Spleen (tissue), 7 donors: ENCODE data around the gene RNF169.
A peak's percentile ranks its signal among the peaks of the same experiment; 100 is the strongest.

Source experiments
- CTCF ChIP-seq, 11 experiments: fragments of 200-600 bp in 7 of 11; fragments of 450-650 bp in 4 of 11; sonication (generic) in 4 of 11; IDR thresholded peaks in 8 of 11; conservative IDR thresholded peaks in 3 of 11; 1 replicate in 7 of 11; 2 replicates in 4 of 11; pipeline versions ENCODE4 v1.4.0 to v1.8.0; 2016 to 2021; ENCODE audit warnings: antibody characterized with exemption in 11 of 11, inconsistent platforms in 4 of 11, mild to moderate bottlenecking in 1 of 11
- POLR2A ChIP-seq, 3 donors: fragments of 450-650 bp; IDR thresholded peaks; one replicate each; pipeline ENCODE4 v1.5.1; 2017; ENCODE audit warnings: antibody characterized with exemption in 3 of 3, mild to moderate bottlenecking in 1 of 3
- donor health status: DM: no; HTN: no; CAD: no; lungs with moderate emphysema.
- donor health status: DM: no; HTN: no; CAD: no.
- donor health status: DM: no; HTN: no; CAD: no.

GRCh38 chr11:74726547-74727182, 22.0 kb upstream of the RNF169 start:
- no peak for TF ChIP-seq POLR2A (IDR thresholded peaks at IDR 0.05)
- peak; percentile 38 to 93 (median 86) for TF ChIP-seq CTCF (IDR thresholded peaks at IDR 0.05 in 8 of 11, conservative IDR thresholded peaks at IDR 0.05 in 3 of 11)
